Measurements from ENCODE around the gene IRGC. TPM values are rescaled to one million over a fixed set of nuclear protein-coding genes. Genes with fewer than 3 reads are reported as not detected.

IRGC gene
- total and polyA plus RNA-seq, 2 of the 4 experiments (the other 2 are of a cell fraction) = not detected

DNA sequence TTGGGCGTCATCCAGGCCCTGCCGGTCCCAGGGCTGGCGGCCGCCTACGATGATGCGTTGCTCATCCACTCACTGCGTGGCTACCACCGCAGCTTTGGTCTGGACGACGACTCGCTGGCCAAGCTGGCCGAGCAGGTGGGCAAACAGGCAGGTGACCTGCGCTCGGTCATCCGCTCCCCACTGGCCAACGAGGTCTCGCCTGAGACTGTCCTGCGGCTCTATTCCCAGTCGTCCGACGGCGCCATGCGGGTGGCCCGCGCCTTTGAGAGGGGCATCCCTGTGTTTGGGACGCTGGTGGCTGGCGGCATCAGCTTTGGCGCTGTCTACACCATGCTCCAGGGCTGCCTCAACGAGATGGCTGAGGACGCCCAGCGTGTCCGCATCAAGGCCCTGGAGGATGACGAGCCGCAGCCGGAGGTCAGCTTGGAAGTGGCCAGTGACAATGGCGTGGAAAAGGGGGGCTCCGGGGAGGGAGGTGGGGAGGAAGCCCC, 3.5 kb downstream of the IRGC start:
- in situ Hi-C loops (cut with MboI; ENCODE audit: low sequenced_read_pairs) = no loop called here
- H2AK5ac ChIP-seq (ENCODE audit: low read depth, low read length) = no peak overlapping the region
- H4K20me1 ChIP-seq (ENCODE audit: insufficient read depth, low read length) = no peaks in the 10 kb centered on the region
- no peaks in the 10 kb centered on the region for H3K36me3 ChIP-seq (ENCODE audit: control insufficient read depth, insufficient read depth, low read length)
- DNase-seq (no peak), ATAC-seq (ENCODE audit: low read depth) (no peak)
- no peak overlapping the region for H3K4me3 ChIP-seq (ENCODE audit: insufficient read depth, low read depth, low read length)
- no peaks in the 10 kb centered on the region for H3K4me1 ChIP-seq (ENCODE audit: control insufficient read depth, insufficient read depth, low read length)
- no peak overlapping the region for H3K56ac ChIP-seq (ENCODE audit: extremely low read depth, insufficient read depth, low read length)
- no peak overlapping the region for H3K4me2 ChIP-seq (ENCODE audit: low read depth, low read length)
- dilution Hi-C loops (cut with HindIII; ENCODE audit: low sequenced_read_pairs, unreplicated experiment) = no loop called here
- H2AK9ac ChIP-seq (replicated peaks; ENCODE audit: low read depth, low read length, poor library complexity) = no peak overlapping the region
- no TSS peak for BruUV-seq (replicated peaks)
- H3K9me3 ChIP-seq (ENCODE audit: control insufficient read depth, insufficient read depth, low read length) = no peaks in the 10 kb centered on the region
- WGBS, 2 experiments (ENCODE audit: extremely low coverage in 2 of 2, insufficient read length in 1 of 2) = 95% methylated on average over 11 of the region's 37 CpGs; no CpG with 5 or more reads in 1 of the 2 experiments
- TF ChIP-seq MAZ (IDR thresholded peaks at IDR 0.05; ENCODE audit: borderline replicate concordance, low read depth, low read length) (no peak), FOS (IDR thresholded peaks at IDR 0.05; ENCODE audit: low read depth, low read length) (no peak), CEBPB (IDR thresholded peaks at IDR 0.05; ENCODE audit: low read depth, low read length) (no peak), BHLHE40 (IDR thresholded peaks at IDR 0.05; ENCODE audit: low read depth, low read length) (no peak), SMC3 (IDR thresholded peaks at IDR 0.05; ENCODE audit: low read depth, low read length) (no peak), MXI1 (IDR thresholded peaks at IDR 0.05; ENCODE audit: borderline replicate concordance, low read depth, low read length) (no peak), RCOR1 (IDR thresholded peaks at IDR 0.05; ENCODE audit: insufficient replicate concordance, low read length) (no peak), MAFK (IDR thresholded peaks at IDR 0.05; ENCODE audit: low read depth, low read length) (no peak), POLR2A (IDR thresholded peaks at IDR 0.05; ENCODE audit: low read depth, low read length) (no peak), RFX5 (IDR thresholded peaks at IDR 0.05; ENCODE audit: low read depth, low read length) (no peak), CHD1 (IDR thresholded peaks at IDR 0.05; ENCODE audit: low read depth, low read length) (no peak), RAD21 (IDR thresholded peaks at IDR 0.05; ENCODE audit: low read length) (no peak), NFE2L2 (IDR thresholded peaks at IDR 0.05; ENCODE audit: low read depth, low read length) (no peak)
- TF ChIP-seq, protein P1, sequence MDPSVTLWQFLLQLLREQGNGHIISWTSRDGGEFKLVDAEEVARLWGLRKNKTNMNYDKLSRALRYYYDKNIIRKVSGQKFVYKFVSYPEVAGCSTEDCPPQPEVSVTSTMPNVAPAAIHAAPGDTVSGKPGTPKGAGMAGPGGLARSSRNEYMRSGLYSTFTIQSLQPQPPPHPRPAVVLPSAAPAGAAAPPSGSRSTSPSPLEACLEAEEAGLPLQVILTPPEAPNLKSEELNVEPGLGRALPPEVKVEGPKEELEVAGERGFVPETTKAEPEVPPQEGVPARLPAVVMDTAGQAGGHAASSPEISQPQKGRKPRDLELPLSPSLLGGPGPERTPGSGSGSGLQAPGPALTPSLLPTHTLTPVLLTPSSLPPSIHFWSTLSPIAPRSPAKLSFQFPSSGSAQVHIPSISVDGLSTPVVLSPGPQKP (IDR thresholded peaks at IDR 0.05; ENCODE audit: borderline replicate concordance, low read depth, low read length) = no peak
- TF ChIP-seq, protein P2, sequence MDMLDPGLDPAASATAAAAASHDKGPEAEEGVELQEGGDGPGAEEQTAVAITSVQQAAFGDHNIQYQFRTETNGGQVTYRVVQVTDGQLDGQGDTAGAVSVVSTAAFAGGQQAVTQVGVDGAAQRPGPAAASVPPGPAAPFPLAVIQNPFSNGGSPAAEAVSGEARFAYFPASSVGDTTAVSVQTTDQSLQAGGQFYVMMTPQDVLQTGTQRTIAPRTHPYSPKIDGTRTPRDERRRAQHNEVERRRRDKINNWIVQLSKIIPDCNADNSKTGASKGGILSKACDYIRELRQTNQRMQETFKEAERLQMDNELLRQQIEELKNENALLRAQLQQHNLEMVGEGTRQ (IDR thresholded peaks at IDR 0.05; ENCODE audit: low read depth, low read length) = no peak
- TF ChIP-seq, protein P3, sequence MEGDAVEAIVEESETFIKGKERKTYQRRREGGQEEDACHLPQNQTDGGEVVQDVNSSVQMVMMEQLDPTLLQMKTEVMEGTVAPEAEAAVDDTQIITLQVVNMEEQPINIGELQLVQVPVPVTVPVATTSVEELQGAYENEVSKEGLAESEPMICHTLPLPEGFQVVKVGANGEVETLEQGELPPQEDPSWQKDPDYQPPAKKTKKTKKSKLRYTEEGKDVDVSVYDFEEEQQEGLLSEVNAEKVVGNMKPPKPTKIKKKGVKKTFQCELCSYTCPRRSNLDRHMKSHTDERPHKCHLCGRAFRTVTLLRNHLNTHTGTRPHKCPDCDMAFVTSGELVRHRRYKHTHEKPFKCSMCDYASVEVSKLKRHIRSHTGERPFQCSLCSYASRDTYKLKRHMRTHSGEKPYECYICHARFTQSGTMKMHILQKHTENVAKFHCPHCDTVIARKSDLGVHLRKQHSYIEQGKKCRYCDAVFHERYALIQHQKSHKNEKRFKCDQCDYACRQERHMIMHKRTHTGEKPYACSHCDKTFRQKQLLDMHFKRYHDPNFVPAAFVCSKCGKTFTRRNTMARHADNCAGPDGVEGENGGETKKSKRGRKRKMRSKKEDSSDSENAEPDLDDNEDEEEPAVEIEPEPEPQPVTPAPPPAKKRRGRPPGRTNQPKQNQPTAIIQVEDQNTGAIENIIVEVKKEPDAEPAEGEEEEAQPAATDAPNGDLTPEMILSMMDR (conservative IDR thresholded peaks at IDR 0.05; ENCODE audit: low read depth, low read length) = no peak
- H3K79me1 ChIP-seq (ENCODE audit: low read depth in 1 of 2, low read length in 2 of 2) = no peaks in the 10 kb centered on the region
- H2BK120ac ChIP-seq (ENCODE audit: low read depth, low read length) = no peak overlapping the region
- no peak overlapping the region for H3K23ac ChIP-seq (ENCODE audit: low read depth, low read length)
- ChIA-PET POLR2A (ENCODE audit: unreplicated experiment) (no interaction called here), CTCF (no interaction called here)
- no peak overlapping the region for H2BK5ac ChIP-seq (ENCODE audit: low read depth, low read length, poor library complexity, severe bottlenecking)
- no peak overlapping the region for H3K14ac ChIP-seq (replicated peaks; ENCODE audit: low read depth, low read length)
- intact Hi-C loops (cut with micrococcal nuclease) = no loop called here
- H4K5ac ChIP-seq (ENCODE audit: low read depth, low read length) = no peak overlapping the region
- no peak overlapping the region for H4K91ac ChIP-seq (ENCODE audit: insufficient read depth, low read depth, low read length)
- H3K9me1 ChIP-seq (ENCODE audit: insufficient read depth, low read length) = no peaks in the 10 kb centered on the region
- H3K4ac ChIP-seq (ENCODE audit: low read depth, low read length) = no peak overlapping the region
- H2AFZ ChIP-seq (replicated peaks; ENCODE audit: low read length, poor library complexity) = peak overlapping the region; percentile 32
- no peak overlapping the region for H4K8ac ChIP-seq (ENCODE audit: low read depth in 2 of 2, low read length in 2 of 2)
- H2BK15ac ChIP-seq (ENCODE audit: low read depth, low read length) = no peak overlapping the region
- H3K27ac ChIP-seq (ENCODE audit: insufficient read depth, low read length) = no peak overlapping the region
- no peak overlapping the region for H3K9ac ChIP-seq (ENCODE audit: low read depth, low read length)
- H3K27me3 ChIP-seq (ENCODE audit: control insufficient read depth, insufficient read depth, low read length) = no peaks in the 10 kb centered on the region
- no peak overlapping the region for H3K18ac ChIP-seq (ENCODE audit: low read depth, low read length)
- no peak overlapping the region for H2BK20ac ChIP-seq (ENCODE audit: low read depth, low read length)

All from IMR-90 (cell line).